SJSA1 (cell line): ENCODE data around the gene DAAM1. TPM values are rescaled to one million over a fixed set of nuclear protein-coding genes. Genes with fewer than 3 reads are reported as not detected.

Source experiments
- DNase-seq, 2 experiments: peaks; one replicate each; pipeline ENCODE4 v3.0.0-alpha.2; 2015 to 2020; ENCODE audit warnings: low spot score in 2 of 2, low read depth in 1 of 2
- H3K27ac ChIP-seq: fragments of 250-450 bp; sonication (Bioruptor Pico); 2 replicates; pipeline ENCODE4 v1.5.1; 2020; ENCODE audit warnings: mild to moderate bottlenecking, moderate library complexity
- H3K27me3 ChIP-seq: fragments of 250-450 bp; sonication (Bioruptor Pico); replicated peaks from 2 replicates; pipeline ENCODE4 v1.5.1; 2020; ENCODE audit warnings: mild to moderate bottlenecking, moderate library complexity
- H3K36me3 ChIP-seq: fragments of 250-450 bp; sonication (Bioruptor Pico); 2 replicates; pipeline ENCODE4 v1.5.1; 2020; ENCODE audit warnings: mild to moderate bottlenecking
- H3K4me1 ChIP-seq: fragments of 250-450 bp; sonication (Bioruptor Pico); replicated peaks from 2 replicates; pipeline ENCODE4 v1.6.1; 2021; ENCODE audit warnings: mild to moderate bottlenecking
- H3K4me3 ChIP-seq: fragments of 250-450 bp; sonication (Bioruptor Pico); 2 replicates; pipeline ENCODE4 v1.5.1; 2020; ENCODE audit warnings: mild to moderate bottlenecking
- H3K9me3 ChIP-seq: fragments of 250-450 bp; sonication (Bioruptor Pico); replicated peaks from 2 replicates; pipeline ENCODE4 v1.5.1; 2020; ENCODE audit warnings: mild to moderate bottlenecking
- total RNA-seq: library from RNA; depleted of rRNA; stranded (reverse); fragments of >200 nt; shearing (Covaris generic); gene quantifications from 2 replicates; pipeline ENCODE4 v1.2.3, GENCODE V29; 2014

The DAAM1 gene
- total RNA-seq, 1 experiment from 2014 or later, result 13.7 TPM

- Histone ChIP-seq H3K4me1 (peaks cover 24% of the 10 kb centered on the region), H3K4me3 (no peak overlapping the region), H3K9me3 (no peaks in the 10 kb centered on the region), H3K27ac (no peak overlapping the region), H3K36me3 (peaks cover 7% of the 10 kb centered on the region), H3K27me3 (no peaks in the 10 kb centered on the region)
- DNase-seq, result no peak
These were observed 171.1 kb downstream of the DAAM1 start for GRCh38 chr14:59359431-59360124.

GRCh38 chr14:59360233-59360632, 171.8 kb downstream of the DAAM1 start:
- Histone ChIP-seq H3K27ac (no peak overlapping the region), H3K4me3 (no peak overlapping the region), H3K9me3 (no peaks in the 10 kb centered on the region)

DNA sequence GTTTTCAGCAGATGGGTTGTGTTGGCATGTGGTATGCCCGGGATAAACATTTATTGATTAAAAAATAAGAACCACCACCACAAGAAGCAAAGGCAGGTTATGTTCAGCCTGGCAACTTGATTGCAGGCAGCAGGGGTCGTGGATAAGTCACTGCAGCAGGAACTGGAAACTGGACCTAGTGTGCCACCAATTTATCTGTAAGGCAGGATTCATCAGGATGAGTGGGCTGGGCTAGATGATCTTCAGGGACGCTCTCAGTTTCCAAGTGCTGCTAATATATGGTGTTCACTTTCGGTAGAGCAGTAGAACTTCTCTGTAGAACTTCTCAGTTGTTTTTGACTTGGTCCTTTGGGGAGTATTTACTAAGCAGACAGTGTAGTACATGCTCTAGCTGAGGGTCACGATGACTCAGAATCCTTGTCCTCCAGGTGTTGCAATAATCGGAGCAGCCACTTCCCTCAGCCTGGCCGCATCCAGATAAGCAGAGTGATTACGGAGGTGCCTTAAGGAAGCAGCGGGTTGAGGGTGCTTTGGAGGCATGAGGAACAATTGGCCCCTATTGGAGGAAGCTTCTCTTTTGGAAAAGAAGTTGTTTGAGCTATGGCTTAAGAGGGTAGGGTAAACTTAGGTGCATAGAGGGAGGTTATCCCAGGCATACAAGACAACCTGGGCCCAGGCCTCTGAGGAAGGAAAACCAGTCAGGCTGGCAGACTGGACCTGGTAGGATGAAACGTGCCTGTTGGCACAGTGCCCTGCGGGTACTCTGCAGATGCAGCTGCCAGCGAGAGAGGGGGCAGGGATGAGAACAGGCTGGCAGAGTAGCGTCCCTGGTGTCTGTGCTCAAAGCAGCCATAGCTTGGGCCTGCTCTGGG, 172.7 kb downstream of the DAAM1 start:
- no peaks in the 10 kb centered on the region for H3K27me3 ChIP-seq
- no peak overlapping the region for H3K4me3 ChIP-seq
- DNase-seq, result no peak
- peaks cover 24% of the 10 kb centered on the region for H3K4me1 ChIP-seq
- no peaks in the 10 kb centered on the region for H3K9me3 ChIP-seq
- no peak overlapping the region for H3K27ac ChIP-seq
- H3K36me3 ChIP-seq, result peaks cover 7% of the 10 kb centered on the region

More at GRCh38 chr14:59360233-59360632, 171.8 kb downstream of the DAAM1 start:
- peaks cover 24% of the 10 kb centered on the region for H3K4me1 ChIP-seq
- no peaks in the 10 kb centered on the region for H3K27me3 ChIP-seq
- DNase-seq, result no peak
- H3K36me3 ChIP-seq, result peaks cover 7% of the 10 kb centered on the region

DNA sequence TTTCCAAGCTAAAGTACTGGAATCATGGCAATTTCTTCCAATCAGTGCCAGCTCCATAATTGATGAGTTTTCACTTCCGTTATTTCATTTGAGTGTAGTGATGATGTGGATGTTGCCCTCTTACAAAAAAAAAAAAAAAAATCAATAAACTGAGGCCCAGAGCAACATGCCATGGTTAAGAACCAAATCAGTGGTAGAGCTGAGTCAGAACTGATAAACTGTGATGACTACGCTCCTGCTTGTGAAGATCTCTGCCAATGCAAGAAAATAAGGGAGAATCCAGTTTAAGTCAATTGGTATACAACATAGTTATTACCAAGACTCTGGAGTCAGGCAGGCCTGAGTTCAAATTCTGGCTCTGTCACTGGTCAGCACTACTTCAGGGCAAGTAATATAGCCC, 174.0 kb downstream of the DAAM1 start:
- Histone ChIP-seq H3K4me1 (peaks cover 24% of the 10 kb centered on the region), H3K27me3 (no peaks in the 10 kb centered on the region), H3K4me3 (no peak overlapping the region), H3K27ac (no peak overlapping the region), H3K36me3 (peaks cover 3% of the 10 kb centered on the region), H3K9me3 (no peaks in the 10 kb centered on the region)
- DNase-seq, result no peak

- DNase-seq, result no peak
- peaks cover 15% of the 10 kb centered on the region for H3K4me1 ChIP-seq
- H3K4me3 ChIP-seq, result no peak overlapping the region
- H3K9me3 ChIP-seq, result no peaks in the 10 kb centered on the region
- peak overlapping the region; percentile 17; the same call in 1 of the 2 replicates for H3K27ac ChIP-seq
- no peaks in the 10 kb centered on the region for H3K27me3 ChIP-seq
- H3K36me3 ChIP-seq, result peaks cover 6% of the 10 kb centered on the region
These were observed 175.2 kb downstream of the DAAM1 start for GRCh38 chr14:59363531-59364226.

DNA sequence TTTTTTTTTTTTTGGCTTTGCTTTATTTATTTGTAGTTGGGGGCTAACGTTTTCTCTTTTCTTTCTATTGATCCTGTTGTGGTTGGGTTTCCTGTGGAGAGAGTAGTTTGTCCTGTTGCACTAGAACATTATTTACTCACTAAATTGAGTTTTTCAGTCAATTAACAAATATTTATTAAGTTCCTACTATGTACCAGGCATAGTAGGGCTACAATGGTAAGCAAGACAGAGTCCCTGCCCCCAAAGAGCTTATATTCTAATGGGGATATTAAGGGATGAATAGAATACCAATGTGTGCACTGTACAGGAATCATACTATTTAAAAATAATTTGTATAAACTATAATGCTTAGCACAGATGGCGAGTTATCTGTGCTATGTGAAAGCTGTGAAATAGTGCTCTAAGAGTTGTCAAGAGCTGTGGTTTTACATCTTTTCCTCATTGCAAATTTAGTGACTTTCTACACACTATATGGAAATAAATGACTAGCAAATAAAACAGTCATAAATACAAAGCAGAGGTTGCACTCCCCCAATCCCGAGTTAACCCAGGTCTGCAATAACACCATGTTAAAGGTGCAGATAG, 181.8 kb downstream of the DAAM1 start:
- Histone ChIP-seq H3K27ac (no peak overlapping the region), H3K36me3 (peaks cover 3% of the 10 kb centered on the region; the same call in 1 of the 2 replicates), H3K4me1 (no peaks in the 10 kb centered on the region), H3K4me3 (no peak overlapping the region), H3K27me3 (no peaks in the 10 kb centered on the region), H3K9me3 (no peaks in the 10 kb centered on the region)
- DNase-seq, result no peak

- no peaks in the 10 kb centered on the region for H3K27me3 ChIP-seq
- no peak for DNase-seq
- no peaks in the 10 kb centered on the region for H3K4me1 ChIP-seq
- H3K36me3 ChIP-seq, result peaks cover 3% of the 10 kb centered on the region; the same call in 1 of the 2 replicates
- H3K4me3 ChIP-seq, result no peak overlapping the region
- H3K9me3 ChIP-seq, result no peaks in the 10 kb centered on the region
- no peak overlapping the region for H3K27ac ChIP-seq
These were observed 183.3 kb downstream of the DAAM1 start for GRCh38 chr14:59371771-59372170.

DNA sequence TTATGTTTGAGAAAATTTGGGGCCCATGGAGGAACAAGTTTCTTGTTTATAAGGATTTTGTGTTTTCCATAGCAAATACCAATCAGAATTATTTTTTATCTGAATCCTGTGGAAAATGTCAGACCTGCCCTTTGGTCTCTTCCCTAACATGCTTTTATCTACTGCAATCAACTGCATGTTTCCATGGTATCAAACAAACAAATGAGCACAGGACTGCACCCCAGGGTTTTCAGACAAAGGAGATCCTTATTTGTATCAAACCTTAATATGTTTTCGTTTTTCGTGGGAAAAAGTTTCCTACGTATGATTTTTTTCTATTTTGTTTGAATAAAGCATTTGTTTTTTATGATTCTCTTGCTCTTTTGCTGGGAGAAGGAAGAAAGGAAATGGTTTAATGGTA, 185.6 kb downstream of the DAAM1 start:
- no peaks in the 10 kb centered on the region for H3K36me3 ChIP-seq
- DNase-seq, result no peak

GRCh38 chr14:59376686-59377085, 188.2 kb downstream of the DAAM1 start:
- no peaks in the 10 kb centered on the region for H3K4me1 ChIP-seq
- H3K27me3 ChIP-seq, result no peaks in the 10 kb centered on the region
- H3K36me3 ChIP-seq, result no peaks in the 10 kb centered on the region
- H3K4me3 ChIP-seq, result no peak overlapping the region
- H3K27ac ChIP-seq, result no peak overlapping the region
- no peaks in the 10 kb centered on the region for H3K9me3 ChIP-seq
- no peak for DNase-seq

More for the DNA sequence above, 185.6 kb downstream of the DAAM1 start:
- Histone ChIP-seq H3K9me3 (no peaks in the 10 kb centered on the region), H3K4me3 (no peak overlapping the region), H3K4me1 (no peaks in the 10 kb centered on the region), H3K27me3 (no peaks in the 10 kb centered on the region), H3K27ac (no peak overlapping the region)

- no peaks in the 10 kb centered on the region for H3K9me3 ChIP-seq
- H3K4me1 ChIP-seq, result no peaks in the 10 kb centered on the region
- DNase-seq, result no peak
- no peaks in the 10 kb centered on the region for H3K36me3 ChIP-seq
- no peak overlapping the region for H3K4me3 ChIP-seq
- H3K27ac ChIP-seq, result no peak overlapping the region
- H3K27me3 ChIP-seq, result no peaks in the 10 kb centered on the region
These were observed 189.0 kb downstream of the DAAM1 start for GRCh38 chr14:59377491-59377890.

GRCh38 chr14:59377991-59378601, 189.6 kb downstream of the DAAM1 start:
- H3K9me3 ChIP-seq, result no peaks in the 10 kb centered on the region
- no peak overlapping the region for H3K4me3 ChIP-seq
- no peak overlapping the region for H3K27ac ChIP-seq
- H3K4me1 ChIP-seq, result no peaks in the 10 kb centered on the region
- no peak for DNase-seq
- H3K27me3 ChIP-seq, result no peaks in the 10 kb centered on the region
- no peaks in the 10 kb centered on the region for H3K36me3 ChIP-seq

DNA sequence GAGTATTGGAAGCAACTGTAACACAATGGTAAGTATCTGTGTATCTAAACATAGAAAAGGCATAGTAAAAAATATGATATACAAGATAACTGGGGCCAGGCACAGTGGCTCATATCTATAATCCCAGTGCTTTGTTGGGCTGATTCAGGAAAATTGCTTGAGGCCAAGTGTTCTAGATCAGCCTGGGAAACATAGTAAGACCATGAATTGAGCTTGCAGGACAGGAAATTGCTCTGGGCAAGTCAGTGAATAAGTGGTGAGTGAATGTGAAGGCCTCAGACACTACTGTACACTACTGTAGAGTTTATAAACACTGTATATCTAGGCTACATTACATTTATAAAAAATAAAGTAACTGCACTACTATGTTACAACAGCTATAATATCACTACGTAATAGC, 201.5 kb downstream of the DAAM1 start:
- no peak overlapping the region for H3K27ac ChIP-seq
- no peaks in the 10 kb centered on the region for H3K27me3 ChIP-seq
- no peaks in the 10 kb centered on the region for H3K36me3 ChIP-seq
- H3K4me1 ChIP-seq, result no peaks in the 10 kb centered on the region
- no peaks in the 10 kb centered on the region for H3K9me3 ChIP-seq
- no peak overlapping the region for H3K4me3 ChIP-seq
- no peak for DNase-seq

- no peaks in the 10 kb centered on the region for H3K4me1 ChIP-seq
- no peak overlapping the region for H3K4me3 ChIP-seq
- no peak overlapping the region for H3K27ac ChIP-seq
- H3K36me3 ChIP-seq, result no peaks in the 10 kb centered on the region
- no peaks in the 10 kb centered on the region for H3K27me3 ChIP-seq
- no peak for DNase-seq
- H3K9me3 ChIP-seq, result no peaks in the 10 kb centered on the region
These were observed 202.9 kb downstream of the DAAM1 start for GRCh38 chr14:59391388-59391787.
